D721Med (cell line): ENCODE measurements around the gene SH3BP2.

Experiments
- DNase-seq: peaks from one replicate; pipeline ENCODE4 v3.0.0; 2011; ENCODE audit warnings: low spot score; ENCODE audit not compliant: insufficient read length
- FAIRE-seq: peaks from 2 replicates; lab custom pipeline; 2011; peaks lifted over from hg19 to GRCh38; lab: Jason Lieb, UNC
- TF ChIP-seq, protein P1 (sequence below): IDR thresholded peaks from 2 replicates; pipeline ENCODE4 v1.5.1; 2012; ENCODE audit warnings: mild to moderate bottlenecking, control low read depth; ENCODE audit not compliant: insufficient read depth; ENCODE audit errors: missing control alignments

SH3BP2 gene

DNA sequence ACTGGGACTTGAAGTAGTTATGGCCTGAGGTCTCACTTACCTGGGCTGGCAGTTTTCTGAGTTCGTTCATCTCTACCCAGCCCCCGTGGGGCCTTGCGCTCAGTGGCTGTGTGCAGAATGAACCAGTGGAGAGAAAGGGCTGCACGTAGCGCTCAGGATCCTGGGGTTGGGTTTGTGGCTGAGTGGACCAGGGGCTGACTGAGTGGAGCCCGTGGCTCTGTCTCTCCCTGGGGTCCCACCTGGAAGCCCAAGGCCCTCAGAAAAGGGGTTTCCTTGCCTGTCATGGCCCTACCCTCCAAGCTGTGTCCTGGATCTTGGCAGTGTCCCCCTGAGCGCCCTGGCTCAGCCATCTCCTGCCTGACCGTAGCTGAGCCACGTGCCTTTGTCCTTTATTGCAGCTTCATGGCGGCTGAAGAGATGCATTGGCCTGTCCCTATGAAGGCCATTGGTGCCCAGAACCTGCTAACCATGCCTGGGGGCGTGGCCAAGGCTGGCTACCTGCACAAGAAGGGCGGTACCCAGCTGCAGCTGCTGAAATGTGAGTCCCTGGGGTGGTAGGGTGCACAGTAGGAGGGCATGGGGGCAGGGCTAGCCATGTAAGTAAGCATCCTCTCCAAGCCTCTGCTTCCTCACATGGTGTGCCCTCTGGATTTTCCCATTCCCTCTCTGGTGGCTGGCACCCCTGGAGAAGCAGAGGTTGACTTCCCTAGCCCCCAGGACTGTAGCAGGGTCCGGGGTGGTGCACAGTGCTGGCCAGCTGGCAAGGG is 27.5 kb downstream of the SH3BP2 start:
- TF ChIP-seq, protein P1, sequence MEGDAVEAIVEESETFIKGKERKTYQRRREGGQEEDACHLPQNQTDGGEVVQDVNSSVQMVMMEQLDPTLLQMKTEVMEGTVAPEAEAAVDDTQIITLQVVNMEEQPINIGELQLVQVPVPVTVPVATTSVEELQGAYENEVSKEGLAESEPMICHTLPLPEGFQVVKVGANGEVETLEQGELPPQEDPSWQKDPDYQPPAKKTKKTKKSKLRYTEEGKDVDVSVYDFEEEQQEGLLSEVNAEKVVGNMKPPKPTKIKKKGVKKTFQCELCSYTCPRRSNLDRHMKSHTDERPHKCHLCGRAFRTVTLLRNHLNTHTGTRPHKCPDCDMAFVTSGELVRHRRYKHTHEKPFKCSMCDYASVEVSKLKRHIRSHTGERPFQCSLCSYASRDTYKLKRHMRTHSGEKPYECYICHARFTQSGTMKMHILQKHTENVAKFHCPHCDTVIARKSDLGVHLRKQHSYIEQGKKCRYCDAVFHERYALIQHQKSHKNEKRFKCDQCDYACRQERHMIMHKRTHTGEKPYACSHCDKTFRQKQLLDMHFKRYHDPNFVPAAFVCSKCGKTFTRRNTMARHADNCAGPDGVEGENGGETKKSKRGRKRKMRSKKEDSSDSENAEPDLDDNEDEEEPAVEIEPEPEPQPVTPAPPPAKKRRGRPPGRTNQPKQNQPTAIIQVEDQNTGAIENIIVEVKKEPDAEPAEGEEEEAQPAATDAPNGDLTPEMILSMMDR, result no peak
- FAIRE-seq, result no peak
- no peak for DNase-seq

DNA sequence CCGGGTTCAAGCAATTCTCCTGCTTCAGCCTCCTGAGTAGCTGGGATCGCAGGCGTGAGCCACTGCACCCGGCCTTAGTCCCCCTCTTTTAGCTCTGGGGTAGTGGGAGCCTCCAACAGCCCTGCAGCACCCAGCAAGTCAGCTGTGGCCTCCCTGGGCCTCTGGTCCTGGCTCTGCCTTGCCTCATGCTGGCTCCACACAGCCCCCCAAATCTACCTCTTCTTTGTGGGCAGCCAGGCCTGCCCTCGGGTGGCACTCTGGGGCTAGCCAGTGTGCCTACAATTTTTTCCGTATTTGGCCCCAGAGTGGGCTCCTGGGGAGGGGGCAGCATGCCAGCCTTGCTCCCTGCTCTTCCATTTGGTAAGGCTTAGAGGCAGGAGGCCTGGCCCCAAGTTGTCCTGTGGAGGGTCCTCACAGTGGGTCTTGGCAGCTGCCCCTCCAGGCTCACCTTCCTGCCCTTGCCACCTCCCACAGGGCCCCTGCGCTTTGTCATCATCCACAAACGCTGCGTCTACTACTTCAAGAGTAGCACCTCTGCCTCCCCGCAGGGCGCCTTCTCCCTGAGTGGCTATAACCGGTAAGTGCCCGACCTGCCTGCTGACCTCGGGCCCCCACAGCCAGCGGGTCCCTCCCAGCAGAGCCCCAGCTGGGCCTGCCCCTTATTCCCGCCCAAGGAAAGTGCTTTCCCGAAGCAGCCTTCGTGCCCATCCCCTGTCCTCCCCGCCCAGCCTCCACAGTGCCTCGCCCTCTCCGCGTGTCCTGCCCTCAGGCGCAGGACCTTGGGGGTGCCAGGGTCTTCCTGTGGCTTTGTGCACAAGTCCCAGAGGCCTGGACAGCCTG is 29.8 kb downstream of the SH3BP2 start:
- DNase-seq, result no peak
- TF ChIP-seq, protein P1, result no peak
- FAIRE-seq, result no peak

DNA sequence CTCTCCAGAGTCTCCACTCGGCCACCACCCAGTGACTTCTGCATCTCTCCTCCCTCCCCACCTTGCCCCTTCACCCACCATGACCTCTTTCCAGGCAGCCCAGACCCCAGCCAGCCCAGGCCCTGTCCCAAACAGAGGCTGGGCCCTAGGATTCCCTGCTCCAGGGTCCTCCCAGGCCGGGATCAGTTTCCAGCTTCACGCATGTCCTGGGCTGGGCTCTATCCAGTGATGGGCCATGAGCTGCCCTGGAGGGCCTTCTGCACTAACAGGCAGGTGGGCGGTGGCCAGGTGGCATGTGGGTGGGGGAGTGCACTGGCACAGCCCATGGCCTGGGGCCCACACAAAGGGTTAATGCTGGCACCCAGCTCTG is 30.4 kb downstream of the SH3BP2 start:
- TF ChIP-seq, protein P1, result no peak
- FAIRE-seq (no peak), DNase-seq (no peak)

- FAIRE-seq, result no peak
- TF ChIP-seq, protein P1, result no peak
- no peak for DNase-seq
Measured at GRCh38 chr4:2823671-2824328, 30.9 kb downstream of the SH3BP2 start.

DNA sequence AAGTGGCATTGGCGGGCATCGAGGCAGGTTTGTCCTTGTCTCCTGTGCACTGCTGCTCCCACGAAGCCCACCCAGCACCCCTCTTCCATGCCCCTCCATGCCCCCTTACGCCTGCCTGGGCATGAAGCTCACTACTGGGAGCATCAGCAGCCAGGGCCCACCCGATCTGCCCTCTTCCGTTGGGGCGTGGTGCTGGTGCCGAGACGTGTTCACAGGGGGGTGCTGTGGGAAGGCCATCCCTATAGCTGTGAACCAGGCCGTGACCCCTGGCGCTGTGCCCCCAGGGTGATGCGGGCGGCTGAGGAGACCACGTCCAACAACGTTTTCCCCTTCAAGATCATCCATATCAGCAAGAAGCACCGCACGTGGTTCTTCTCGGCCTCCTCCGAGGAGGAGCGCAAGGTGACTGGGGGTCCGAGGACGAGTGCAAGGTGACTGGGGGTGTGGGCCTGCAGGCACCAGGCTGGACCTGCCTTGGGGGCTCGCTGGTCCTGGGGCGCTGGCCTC is 31.5 kb downstream of the SH3BP2 start:
- DNase-seq (no peak), FAIRE-seq (no peak)
- TF ChIP-seq, protein P1, result no peak

GRCh38 chr4:2824836-2825381 is 32.0 kb downstream of the SH3BP2 start:
- no peak for FAIRE-seq
- TF ChIP-seq, protein P1, result no peak
- no peak for DNase-seq
